PFSK-1 (cell line): Measurements from ENCODE around the gene PDZD2.

Experiments used
- FOXP2 ChIP-seq: optimal IDR thresholded peaks from 2 replicates; pipeline ENCODE3; 2011; ENCODE audit warnings: borderline replicate concordance, control low read depth, inconsistent platforms; ENCODE audit not compliant: insufficient read depth; ENCODE audit errors: extremely low read length, extremely low read depth
- POLR2AphosphoS5 ChIP-seq: IDR thresholded peaks from 2 replicates; pipeline ENCODE4 v1.6.1; 2012; ENCODE audit warnings: low read depth, mild to moderate bottlenecking, control low read depth, low read length, moderate library complexity
- REST ChIP-seq, 2 experiments: IDR thresholded peaks; 2 replicates each; pipeline versions ENCODE4 v1.6.1 to v1.8.0; 2011 to 2012; ENCODE audit warnings: low read depth in 2 of 2, low read length in 2 of 2, control low read depth in 1 of 2, inconsistent platforms in 1 of 2, mild to moderate bottlenecking in 1 of 2, moderate library complexity in 1 of 2; ENCODE audit not compliant: insufficient read depth in 1 of 2
- SIN3A ChIP-seq: IDR thresholded peaks from 2 replicates; pipeline ENCODE4 v1.6.1; 2012; ENCODE audit warnings: mild to moderate bottlenecking, low read length, moderate library complexity, borderline replicate concordance; ENCODE audit not compliant: insufficient read depth
- TAF1 ChIP-seq: IDR thresholded peaks from 2 replicates; pipeline ENCODE4 v1.6.1; 2012; ENCODE audit warnings: low read length, control low read depth, borderline replicate concordance; ENCODE audit not compliant: insufficient read depth

PDZD2 gene

GRCh38 chr5:32092938-32093812, 454.2 kb downstream of the PDZD2 start:
- TF ChIP-seq POLR2AphosphoS5 (no peak), TAF1 (no peak), REST (IDR thresholded peaks at IDR 0.05; ENCODE audit: insufficient read depth in 1 of 2, low read depth in 2 of 2, low read length in 2 of 2) (no peak), FOXP2 (no peak), SIN3A (no peak)

DNA sequence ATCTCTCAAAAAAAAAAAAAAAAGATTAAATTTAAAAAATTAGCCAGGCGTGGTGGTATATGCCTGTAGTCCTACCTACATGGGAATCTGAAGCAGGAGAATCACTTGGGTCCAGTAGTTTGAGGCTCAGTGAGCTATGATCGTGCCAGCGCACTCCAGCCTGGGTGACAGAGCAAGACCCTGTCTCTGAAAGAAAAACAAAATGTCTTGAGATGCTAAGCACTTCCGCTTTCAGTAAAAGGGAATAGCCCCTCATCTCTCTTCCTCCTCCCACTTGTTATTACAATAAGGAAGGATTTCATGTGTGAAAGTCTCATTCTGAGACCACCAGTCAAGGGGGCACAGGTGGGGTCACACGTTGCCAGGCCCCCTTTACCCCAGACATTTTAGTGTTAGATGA, 455.8 kb downstream of the PDZD2 start:
- TF ChIP-seq FOXP2, result no peak
- TF ChIP-seq TAF1, result no peak
- TF ChIP-seq REST (IDR thresholded peaks at IDR 0.05; ENCODE audit: insufficient read depth in 1 of 2, low read depth in 2 of 2, low read length in 2 of 2), result no peak
- no peak for TF ChIP-seq SIN3A
- no peak for TF ChIP-seq POLR2AphosphoS5

DNA sequence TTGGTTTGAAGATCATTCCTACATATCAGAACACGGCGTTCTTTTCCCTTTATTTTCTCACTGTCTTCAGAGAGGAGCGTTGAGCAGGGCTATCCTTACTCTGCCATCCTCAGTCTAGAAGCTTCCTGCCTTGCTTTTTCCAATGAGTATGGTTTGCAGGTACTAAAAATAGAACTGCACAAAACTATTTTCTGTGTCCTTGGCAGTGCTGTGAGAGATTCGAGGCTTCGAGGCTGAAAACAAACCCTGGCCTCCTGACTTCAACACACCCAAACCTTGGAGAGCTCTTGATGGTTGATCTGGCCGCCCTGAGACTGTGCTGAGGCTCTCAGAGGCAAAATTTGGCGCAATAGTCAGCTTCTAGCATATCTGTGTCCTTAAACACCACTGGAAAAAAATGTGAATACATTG, 456.3 kb downstream of the PDZD2 start:
- TF ChIP-seq TAF1, result no peak
- no peak for TF ChIP-seq SIN3A
- TF ChIP-seq POLR2AphosphoS5, result no peak
- no peak for TF ChIP-seq REST (IDR thresholded peaks at IDR 0.05; ENCODE audit: insufficient read depth in 1 of 2, low read depth in 2 of 2, low read length in 2 of 2)
- TF ChIP-seq FOXP2, result no peak

DNA sequence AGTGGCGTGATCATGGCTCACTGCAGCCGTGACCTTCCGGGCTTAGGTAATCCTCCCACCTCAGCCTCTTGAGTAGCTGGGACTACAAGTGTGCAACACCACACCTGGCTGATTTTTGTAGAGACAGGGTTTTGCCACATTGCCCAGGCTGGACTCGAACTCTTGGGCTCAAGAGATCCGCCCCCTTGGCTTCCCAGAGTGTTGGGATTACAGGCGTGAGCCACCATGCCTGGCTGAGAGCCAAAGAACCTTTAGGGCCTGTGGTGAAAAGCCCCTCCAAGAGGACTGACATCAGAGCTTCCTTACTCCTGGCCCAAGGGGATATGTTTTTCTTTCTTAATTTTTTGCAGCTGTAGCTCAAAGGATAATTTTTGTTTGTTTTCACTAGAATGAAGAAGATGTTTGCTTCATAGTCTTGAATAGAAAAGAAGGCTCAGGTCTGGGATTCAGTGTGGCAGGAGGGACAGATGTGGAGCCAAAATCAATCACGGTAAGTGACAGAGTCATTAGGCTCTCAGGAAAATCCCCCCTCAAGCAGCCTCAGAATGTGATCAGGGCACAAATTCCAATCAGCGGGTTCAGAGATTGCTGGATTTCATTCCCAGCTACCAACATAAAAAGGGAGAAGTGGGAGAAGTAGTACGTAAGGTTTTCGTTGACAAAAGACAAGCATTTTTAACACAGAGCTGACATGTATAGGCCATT, 458.1 kb downstream of the PDZD2 start:
- no peak for TF ChIP-seq POLR2AphosphoS5
- TF ChIP-seq SIN3A, result no peak
- no peak for TF ChIP-seq REST (IDR thresholded peaks at IDR 0.05; ENCODE audit: insufficient read depth in 1 of 2, low read depth in 2 of 2, low read length in 2 of 2)
- TF ChIP-seq TAF1, result no peak
- TF ChIP-seq FOXP2, result no peak
